HAP-1 (cell line): ENCODE results near the gene FKBP5.
"Not testable (repeated sequence)": the region's sequence is repeated elsewhere in the genome, so short reads cannot be mapped to it uniquely, and the experiment has no call there.

Experiments
- DNase-seq, 2 experiments: peaks; one replicate each; pipeline ENCODE4 v3.0.0-alpha.2; 2016 to 2020; ENCODE audit warnings: low spot score in 2 of 2
- H3K27me3 ChIP-seq: fragments of 250-450 bp; sonication (Bioruptor Pico); 2 replicates; pipeline ENCODE4 v1.5.1; 2020; ENCODE audit warnings: low read depth, mild to moderate bottlenecking, moderate library complexity
- H3K36me3 ChIP-seq: fragments of 250-450 bp; sonication (Bioruptor Pico); replicated peaks from 2 replicates; pipeline ENCODE4 v1.5.1; 2020; ENCODE audit warnings: mild to moderate bottlenecking
- H3K4me1 ChIP-seq: fragments of 250-450 bp; sonication (Bioruptor Pico); 2 replicates; pipeline ENCODE4 v1.5.1; 2020; ENCODE audit warnings: mild to moderate bottlenecking
- H3K4me3 ChIP-seq: fragments of 250-450 bp; sonication (Bioruptor Pico); 2 replicates; pipeline ENCODE4 v1.5.1; 2020; ENCODE audit warnings: mild to moderate bottlenecking, moderate library complexity
- H3K9me3 ChIP-seq: fragments of 250-450 bp; sonication (Bioruptor Pico); 2 replicates; pipeline ENCODE4 v1.5.1; 2020; ENCODE audit warnings: mild to moderate bottlenecking, moderate library complexity
- in situ Hi-C: fragments of 300-500 bp; cut with MboI; formaldehyde crosslinking; loops from 3 replicates; pipeline ENCODE4 v1.14.3; 2020; ENCODE audit warnings: low sequenced_read_pairs, inconsistent platforms, mixed read lengths

Gene FKBP5

DNA sequence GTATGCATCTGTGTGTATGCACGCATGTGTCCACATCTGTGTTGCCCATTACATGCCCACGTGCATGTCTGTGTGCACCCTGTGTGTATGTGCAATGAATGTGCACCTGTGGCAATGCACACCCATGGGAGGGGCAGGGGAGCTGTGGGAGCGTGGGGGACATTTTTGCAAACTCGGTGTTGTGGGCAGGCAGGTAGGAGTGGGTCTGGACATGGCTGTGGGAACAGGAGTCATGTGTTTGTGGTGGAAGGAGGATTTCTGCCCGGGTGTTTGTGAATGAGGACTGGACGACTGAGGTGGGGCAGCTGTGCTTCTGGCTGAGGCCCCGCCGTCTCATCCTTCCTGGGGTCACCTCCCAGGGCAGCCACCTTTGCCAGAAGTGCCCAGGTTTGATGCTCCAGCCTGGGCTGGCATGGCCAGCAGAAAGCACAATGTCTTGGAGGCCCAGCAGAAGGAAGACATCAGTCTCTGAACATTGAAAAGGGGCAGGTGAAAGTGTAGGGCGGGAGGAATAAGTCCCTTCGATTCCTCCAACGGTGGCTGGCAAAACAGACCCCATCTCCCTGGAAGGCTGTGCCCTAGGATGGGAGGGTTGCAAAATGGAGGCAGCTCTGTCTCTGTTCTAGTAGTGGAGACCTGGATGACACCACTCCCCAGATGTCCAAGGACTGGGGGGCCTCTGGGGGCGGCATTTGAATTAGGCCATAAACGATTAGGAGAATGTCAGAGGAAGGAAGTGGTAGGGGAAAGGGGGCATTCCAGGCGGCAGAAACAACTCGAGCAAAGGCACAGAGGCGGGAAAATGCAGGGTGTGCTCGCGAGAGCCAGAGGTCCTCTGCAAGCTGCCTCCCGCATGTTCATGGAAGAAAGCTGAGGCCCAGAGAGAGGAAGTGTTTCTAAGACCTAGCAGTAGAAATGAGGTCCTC is 29.0 kb upstream of the FKBP5 start:
- H3K27me3 ChIP-seq, result no peaks in the 10 kb centered on the region
- no peak overlapping the region for H3K4me3 ChIP-seq
- H3K36me3 ChIP-seq, result no peaks in the 10 kb centered on the region
- DNase-seq, result no peak
- in situ Hi-C loops, result no loop called here
- H3K4me1 ChIP-seq, result no peaks in the 10 kb centered on the region
- no peaks in the 10 kb centered on the region for H3K9me3 ChIP-seq

DNA sequence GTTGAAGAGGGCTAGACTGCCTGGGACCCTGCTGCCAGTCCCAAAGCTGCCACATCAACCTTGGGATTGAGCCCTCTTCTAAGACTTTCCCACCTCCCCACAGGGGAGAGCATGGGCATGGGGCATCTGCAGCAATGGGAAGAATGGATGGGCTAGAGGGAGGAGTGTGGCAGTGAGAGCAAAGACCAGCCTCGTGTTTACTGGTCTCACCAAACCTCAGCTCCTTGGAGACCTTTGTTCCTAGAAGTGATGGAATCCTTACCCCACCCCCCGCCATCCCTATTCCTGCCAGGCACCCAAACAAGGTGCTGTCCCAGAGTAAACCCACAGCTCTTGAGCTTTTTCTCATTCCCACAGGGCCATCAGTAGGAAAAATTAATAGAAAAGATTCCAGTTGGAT is 28.1 kb upstream of the FKBP5 start:
- H3K4me3 ChIP-seq, result no peak overlapping the region
- in situ Hi-C loops, result no loop called here
- DNase-seq, result no peak
- H3K27me3 ChIP-seq, result no peaks in the 10 kb centered on the region
- H3K9me3 ChIP-seq, result no peaks in the 10 kb centered on the region
- H3K4me1 ChIP-seq, result no peaks in the 10 kb centered on the region
- no peaks in the 10 kb centered on the region for H3K36me3 ChIP-seq

DNA sequence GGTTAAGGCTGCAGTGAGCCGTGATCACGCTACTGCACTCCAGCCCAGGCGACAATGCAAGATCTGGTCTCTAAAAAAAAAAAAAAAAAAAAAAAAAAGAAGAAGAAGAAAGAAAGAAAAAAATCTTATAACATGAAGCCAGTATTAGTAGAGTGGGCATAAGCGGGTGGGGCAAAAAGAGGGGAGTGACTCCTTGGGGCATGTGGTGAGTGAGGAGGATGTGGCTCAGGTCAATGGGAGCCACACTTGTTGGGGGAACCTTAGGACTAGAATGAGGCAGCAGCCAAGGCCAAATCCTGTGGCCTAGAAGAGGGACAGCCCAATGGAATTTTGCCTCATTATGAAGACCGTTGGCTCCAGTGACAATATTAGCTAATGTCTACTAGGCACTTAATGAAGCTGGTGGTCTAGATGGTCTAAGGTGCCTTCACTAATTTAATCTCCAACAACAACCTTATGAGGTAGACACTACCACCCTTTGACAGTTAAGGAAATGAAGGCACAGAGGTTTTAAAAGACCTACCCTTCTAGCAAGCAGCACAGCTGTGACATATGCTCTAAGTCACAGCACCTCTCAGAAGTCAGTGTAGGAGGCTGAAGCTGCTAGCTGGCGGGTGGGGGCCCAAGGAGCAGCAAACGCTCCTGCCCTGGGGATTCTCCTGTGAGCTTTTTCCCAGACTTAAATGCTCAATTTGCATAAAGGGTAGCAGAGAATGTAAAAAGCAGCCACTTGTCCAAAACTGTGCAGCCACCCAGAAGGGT is 24.5 kb upstream of the FKBP5 start:
- no peaks in the 10 kb centered on the region for H3K36me3 ChIP-seq
- in situ Hi-C loops, result no loop called here
- DNase-seq, result no peak
- H3K4me3 ChIP-seq, result no peak overlapping the region
- H3K9me3 ChIP-seq, result no peaks in the 10 kb centered on the region
- H3K27me3 ChIP-seq, result no peaks in the 10 kb centered on the region
- H3K4me1 ChIP-seq, result no peaks in the 10 kb centered on the region

DNA sequence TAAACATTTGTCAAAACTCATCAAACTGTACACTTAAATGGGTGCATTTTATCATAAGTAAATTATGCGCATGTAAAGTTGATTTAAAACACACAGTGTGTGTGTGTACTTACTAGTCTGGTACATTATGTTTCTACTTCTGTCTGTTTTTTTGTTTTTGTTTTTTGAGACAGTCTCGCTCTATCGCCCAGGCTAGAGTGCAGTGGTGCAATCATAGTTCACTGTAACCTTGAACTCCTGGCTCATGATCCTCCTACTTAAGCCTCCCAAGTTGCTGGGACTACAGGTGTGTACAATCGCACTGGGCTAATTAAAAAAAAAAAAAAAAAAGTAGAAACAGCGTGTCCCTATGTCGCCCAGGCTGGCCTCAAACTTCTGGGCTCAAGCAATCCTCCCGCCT is 23.0 kb upstream of the FKBP5 start:
- H3K36me3 ChIP-seq, result no peaks in the 10 kb centered on the region
- no peak for DNase-seq
- H3K4me1 ChIP-seq, result no peaks in the 10 kb centered on the region
- no peak overlapping the region for H3K4me3 ChIP-seq
- in situ Hi-C loops, result no loop called here
- no peaks in the 10 kb centered on the region for H3K27me3 ChIP-seq
- no peaks in the 10 kb centered on the region for H3K9me3 ChIP-seq

DNA sequence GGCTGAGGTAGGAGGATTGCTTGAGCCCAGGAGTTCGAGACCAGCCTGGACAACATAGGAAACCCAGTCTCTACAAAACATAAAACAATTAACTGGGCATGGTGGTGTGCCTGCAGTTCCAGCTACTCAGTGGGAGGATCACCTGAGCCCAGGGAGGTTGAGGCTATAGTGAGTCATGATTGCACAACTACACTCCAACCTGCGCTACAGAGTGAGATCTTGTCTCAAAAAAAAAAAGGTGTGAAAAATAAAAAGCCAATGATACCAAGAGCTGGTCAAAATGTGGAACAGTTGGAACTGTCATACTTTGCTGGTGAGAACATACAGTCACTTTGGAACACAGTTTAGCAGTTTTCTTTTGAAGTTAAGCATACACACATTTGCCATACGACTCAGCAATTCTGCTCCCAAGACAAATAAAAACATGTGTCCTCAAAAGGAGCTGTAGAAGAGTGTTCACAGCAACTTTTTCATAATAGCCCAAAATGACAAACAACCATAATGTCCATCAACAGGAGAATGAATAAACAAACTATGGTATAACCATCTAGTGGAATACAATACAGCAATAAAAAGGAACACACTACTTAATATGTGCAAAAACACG is 21.6 kb upstream of the FKBP5 start:
- no peak for DNase-seq
- Histone ChIP-seq H3K4me1 (no peaks in the 10 kb centered on the region), H3K4me3 (no peak overlapping the region), H3K27me3 (no peaks in the 10 kb centered on the region), H3K9me3 (no peaks in the 10 kb centered on the region), H3K36me3 (no peaks in the 10 kb centered on the region)
- in situ Hi-C loops, result no loop called here

DNA sequence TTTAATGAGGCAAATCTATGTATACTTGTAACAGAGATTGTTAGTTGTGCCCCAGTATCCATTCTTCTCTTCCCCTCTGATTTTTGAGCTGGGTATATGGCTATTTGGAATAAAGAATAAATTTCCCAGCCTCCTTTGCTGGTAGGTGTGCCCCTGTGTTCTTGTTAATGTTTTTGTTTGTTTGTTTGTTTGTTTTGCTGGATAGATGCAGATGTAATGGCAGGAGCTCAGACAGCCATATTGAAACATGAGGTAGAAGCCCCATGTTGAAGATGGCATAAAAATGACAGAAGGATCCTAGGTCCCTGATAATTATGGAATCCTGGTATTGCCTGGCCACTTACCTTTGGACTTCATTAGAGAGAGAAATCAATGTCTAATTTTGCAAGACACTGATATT is 19.9 kb upstream of the FKBP5 start:
- DNase-seq, result no peak
- no peaks in the 10 kb centered on the region for H3K4me1 ChIP-seq
- peaks cover under 1% of the 10 kb centered on the region; the same call in 1 of the 2 replicates for H3K9me3 ChIP-seq
- no peaks in the 10 kb centered on the region for H3K27me3 ChIP-seq
- H3K4me3 ChIP-seq, result no peak overlapping the region
- in situ Hi-C loops, result no loop called here
- H3K36me3 ChIP-seq, result no peaks in the 10 kb centered on the region

DNA sequence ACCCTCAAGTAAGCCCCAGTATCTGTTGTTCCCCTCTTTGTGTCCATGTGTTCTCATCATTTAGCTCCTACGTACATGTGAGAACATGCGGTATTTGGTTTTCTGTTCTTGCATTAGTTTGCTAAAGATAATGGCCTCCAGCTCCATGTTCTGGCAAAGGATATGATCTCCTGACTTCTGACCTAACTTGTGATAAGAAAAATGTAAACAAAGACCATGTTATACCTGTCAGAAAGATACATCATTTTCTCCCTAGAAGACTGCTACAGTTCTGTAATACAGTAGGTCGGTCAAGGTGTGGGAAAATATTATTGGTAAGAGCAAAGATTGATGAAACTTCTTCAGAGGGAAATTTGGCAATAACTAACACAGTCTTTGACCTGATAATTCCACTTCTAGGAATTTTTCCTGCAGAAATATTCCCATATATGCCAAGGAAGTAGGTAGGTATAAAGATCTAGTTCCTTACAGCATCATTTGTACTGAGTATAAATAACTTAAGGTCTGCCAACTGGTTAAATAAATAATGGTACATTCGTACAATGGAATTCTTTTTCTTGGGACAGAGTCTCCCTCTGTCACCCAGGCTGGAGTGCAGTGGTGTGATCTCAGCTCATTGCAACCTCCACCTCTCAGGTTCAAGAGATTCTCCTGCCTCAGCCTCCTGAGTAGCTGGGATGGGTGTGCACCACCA is 19.1 kb upstream of the FKBP5 start:
- Histone ChIP-seq H3K4me1 (no peaks in the 10 kb centered on the region), H3K4me3 (no peak overlapping the region), H3K9me3 (peaks cover 3% of the 10 kb centered on the region; the same call in 1 of the 2 replicates), H3K36me3 (no peaks in the 10 kb centered on the region), H3K27me3 (no peaks in the 10 kb centered on the region)
- no peak for DNase-seq
- in situ Hi-C loops, result no loop called here

DNA sequence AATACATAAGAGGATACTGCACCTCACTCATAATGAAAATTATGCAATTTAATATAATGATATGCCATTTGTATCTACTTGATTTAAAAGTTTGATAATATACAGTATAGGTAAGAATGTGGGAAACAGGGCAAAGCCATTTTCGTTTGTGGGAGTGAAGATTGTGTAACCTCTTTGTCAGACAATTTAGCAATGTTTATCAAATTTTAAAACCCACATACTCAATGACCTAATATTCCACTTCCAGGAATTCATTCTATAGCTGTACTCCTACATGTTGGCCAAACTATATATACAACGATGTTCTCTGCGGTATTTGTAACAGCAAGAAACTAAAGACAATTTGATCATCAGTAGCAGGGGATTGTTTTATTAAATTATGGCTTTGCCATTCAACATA is 17.8 kb upstream of the FKBP5 start:
- no peak overlapping the region for H3K4me3 ChIP-seq
- no peaks in the 10 kb centered on the region for H3K4me1 ChIP-seq
- H3K36me3 ChIP-seq, result no peaks in the 10 kb centered on the region
- no peak for DNase-seq
- peaks cover 3% of the 10 kb centered on the region; the same call in 1 of the 2 replicates for H3K9me3 ChIP-seq
- H3K27me3 ChIP-seq, result no peaks in the 10 kb centered on the region
- in situ Hi-C loops, result no loop called here

DNA sequence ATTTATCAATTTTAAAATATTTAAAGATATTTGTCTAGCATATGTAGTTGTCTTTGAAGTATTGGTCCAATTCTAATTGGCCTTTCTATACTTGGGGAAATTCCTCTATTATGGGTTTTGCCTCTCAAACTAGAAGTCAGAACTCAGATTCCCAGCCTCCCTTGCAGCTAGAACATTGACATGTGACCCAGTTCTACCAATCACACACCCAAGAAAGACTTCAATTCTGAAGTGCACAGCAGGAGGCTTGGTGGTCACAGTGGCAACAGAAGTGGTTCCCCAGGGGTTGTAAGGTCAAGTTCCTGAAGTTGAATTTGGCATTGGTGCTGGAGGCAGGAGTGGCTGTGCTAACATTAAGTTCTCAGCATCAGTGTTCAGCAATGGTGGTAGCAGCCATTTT is 14.8 kb upstream of the FKBP5 start:
- in situ Hi-C loops, result no loop called here
- Histone ChIP-seq H3K4me1 (no peaks in the 10 kb centered on the region), H3K9me3 (peaks cover 3% of the 10 kb centered on the region; the same call in 1 of the 2 replicates), H3K27me3 (no peaks in the 10 kb centered on the region), H3K36me3 (no peaks in the 10 kb centered on the region), H3K4me3 (no peak overlapping the region)
- no peak for DNase-seq

DNA sequence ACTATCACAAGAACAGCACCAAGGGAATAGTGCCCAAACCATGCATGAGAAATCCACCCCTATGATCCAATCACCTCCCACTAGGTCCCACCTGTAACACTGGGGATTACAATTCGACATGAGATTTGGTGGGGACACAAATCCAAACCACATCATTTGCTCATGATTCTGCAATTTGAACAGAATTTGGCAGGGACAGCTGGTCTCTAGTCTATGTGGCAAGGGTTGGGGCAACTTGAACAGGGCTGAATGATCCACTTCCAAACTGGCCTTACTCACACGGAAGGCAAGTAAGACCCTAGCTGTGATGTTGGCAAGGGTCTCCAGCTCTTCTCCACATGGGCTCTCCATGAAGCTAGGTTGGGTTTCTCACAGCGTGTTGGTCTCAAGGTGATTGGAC is 10.1 kb upstream of the FKBP5 start:
- no peak for DNase-seq
- Histone ChIP-seq H3K9me3 (peaks cover 3% of the 10 kb centered on the region), H3K4me3 (no peak overlapping the region), H3K4me1 (no peaks in the 10 kb centered on the region), H3K36me3 (no peaks in the 10 kb centered on the region), H3K27me3 (no peaks in the 10 kb centered on the region)
- in situ Hi-C loops, result no loop called here

DNA sequence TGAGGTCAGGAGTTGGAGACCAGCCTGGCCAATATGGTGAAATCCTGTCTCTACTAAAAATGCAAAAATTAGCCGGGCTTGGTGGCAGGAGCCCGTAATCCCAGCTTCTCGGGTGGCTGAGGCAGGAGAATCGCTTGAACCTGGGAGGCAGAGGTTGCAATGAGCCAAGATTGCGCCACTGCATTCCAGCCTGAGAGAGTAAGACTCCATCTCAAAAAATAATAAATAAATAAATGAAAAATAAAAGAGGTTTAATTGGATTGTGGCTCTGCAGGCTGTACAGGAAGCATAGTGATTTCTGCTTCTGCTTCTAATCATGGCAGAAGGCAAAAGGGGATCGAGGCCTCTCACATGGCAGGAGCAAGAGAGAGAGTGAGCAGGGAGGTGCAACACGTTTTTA is 9.7 kb upstream of the FKBP5 start:
- H3K36me3 ChIP-seq, H3K27me3 ChIP-seq, H3K4me3 ChIP-seq, DNase-seq, in situ Hi-C loops, H3K9me3 ChIP-seq, H3K4me1 ChIP-seq: not testable (repeated sequence)

DNA sequence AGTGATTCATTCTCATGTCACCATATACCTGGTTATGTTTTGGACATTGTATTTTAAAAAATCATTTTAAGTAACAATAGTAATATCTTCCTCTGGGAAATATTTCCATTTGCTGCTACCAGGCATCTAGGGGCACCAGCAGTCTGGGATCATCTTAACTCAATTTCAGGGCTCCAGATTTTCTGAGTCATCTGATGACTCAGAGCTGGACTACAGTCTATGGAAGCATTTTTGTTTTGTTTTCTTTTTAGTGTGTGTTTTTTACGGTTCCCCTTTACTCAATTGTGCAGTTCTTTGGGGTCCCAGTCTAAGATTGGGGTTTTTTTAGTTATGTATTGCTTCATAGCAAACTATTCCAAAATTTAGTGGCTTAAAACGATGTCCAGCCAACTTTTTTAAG is 5.7 kb upstream of the FKBP5 start:
- Histone ChIP-seq H3K9me3 (no peaks in the 10 kb centered on the region; the same call in none of the 2 replicates), H3K4me3 (no peak overlapping the region), H3K4me1 (no peaks in the 10 kb centered on the region; the same call in 1 of the 2 replicates), H3K36me3 (no peaks in the 10 kb centered on the region), H3K27me3 (no peaks in the 10 kb centered on the region)
- DNase-seq, result no peak
- in situ Hi-C loops, result no loop called here

DNA sequence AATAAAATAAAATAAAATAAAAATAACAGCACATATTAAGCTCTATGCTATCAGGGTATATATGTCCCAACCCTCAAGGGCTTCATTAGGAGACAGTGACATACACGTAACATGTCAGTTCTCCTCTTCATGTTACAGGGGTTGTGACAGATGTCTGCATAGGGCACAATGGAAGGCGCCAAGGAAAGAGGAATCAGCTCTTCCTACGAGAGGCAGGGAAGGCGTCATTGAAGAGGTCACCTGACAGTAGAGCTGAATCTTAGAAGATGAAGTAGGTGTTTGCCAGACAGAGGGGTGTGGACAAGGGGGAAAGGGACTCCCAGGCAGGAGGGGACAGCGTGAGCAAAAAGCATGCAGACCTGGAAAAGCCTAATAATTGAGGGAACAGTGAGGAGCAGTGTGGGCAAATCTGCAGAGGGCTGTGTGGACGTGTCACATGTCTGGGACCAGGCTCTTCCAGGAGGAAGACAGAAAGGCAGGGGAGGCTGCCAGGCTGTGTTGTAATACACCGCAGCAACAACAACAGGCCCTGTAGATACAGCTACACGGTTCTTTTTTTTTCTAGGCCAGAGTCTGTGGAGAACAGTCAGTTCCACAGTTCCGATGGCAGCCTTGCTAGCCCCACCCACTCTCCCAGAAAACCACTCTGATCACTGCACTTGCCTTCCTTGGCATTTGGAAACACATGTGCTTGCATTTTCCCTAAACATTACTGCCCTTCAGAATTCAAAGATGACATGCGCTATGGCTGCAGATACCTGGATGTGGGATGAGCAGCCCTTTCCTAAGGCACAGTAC is 2.5 kb upstream of the FKBP5 start:
- in situ Hi-C loops, result no loop called here
- Histone ChIP-seq H3K36me3 (no peaks in the 10 kb centered on the region), H3K9me3 (no peaks in the 10 kb centered on the region; the same call in 1 of the 2 replicates), H3K4me1 (peaks cover 4% of the 10 kb centered on the region), H3K27me3 (no peaks in the 10 kb centered on the region), H3K4me3 (no peak overlapping the region)
- no peak for DNase-seq
